ENCODE results near the gene GSTCD.

Gene GSTCD

DNA sequence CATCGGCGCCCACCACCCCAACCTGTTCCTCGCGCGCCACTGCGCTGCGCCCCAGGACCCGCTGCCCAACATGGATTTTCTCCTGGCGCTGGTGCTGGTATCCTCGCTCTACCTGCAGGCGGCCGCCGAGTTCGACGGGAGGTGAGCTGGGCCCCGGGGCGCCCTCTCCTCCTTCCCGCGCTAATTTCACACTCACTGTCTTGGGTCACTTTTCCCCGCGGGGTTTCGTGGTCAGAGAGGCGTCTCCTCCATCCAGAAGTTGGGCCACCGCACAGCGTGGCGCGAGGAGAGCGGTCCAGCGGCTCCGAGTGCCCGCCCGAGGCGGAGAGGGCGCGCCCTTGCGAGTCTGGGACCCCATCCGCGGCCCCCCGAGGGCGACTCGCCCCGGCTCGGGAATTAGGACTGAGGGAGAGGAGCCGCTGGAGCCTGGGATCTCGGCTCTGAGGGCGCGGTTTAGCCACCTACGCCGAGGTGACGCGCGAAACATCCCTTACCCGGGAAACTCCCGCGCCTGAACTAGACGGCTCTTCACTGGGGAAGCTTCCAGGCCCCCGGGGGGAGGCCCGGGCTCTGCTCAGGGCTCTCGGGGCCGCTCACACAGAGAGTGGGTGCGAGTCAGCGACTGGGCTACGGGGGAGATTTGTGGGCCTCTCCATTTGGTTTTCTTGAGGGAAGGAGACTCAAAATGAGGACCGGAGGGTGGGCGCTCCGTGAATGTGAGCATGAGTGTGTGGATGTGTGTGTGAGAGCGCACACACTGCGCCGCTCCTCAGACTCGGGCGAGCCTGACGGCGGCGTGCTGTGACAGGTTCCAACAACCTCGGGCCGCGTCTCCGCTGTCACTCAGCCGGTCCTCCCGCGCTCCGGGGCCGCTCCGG is 187.2 kb downstream of the GSTCD start:
- ATAC-seq: peak; percentile 66
- no peak for TF ChIP-seq ZNF70 (CRISPR knock-in tag; IDR thresholded peaks at IDR 0.05)
- TF ChIP-seq ZNF8 (CRISPR knock-in tag; IDR thresholded peaks at IDR 0.05): no peak
- TF ChIP-seq ZFP30 (CRISPR knock-in tag; IDR thresholded peaks at IDR 0.05): no peak
- no peak for TF ChIP-seq ESRRG (CRISPR knock-in tag; IDR thresholded peaks at IDR 0.05)
- no peak for TF ChIP-seq GLIS3 (CRISPR knock-in tag; IDR thresholded peaks at IDR 0.05)
- TF ChIP-seq RARB (CRISPR knock-in tag; IDR thresholded peaks at IDR 0.05): no peak
- no peak for TF ChIP-seq OSR1 (CRISPR knock-in tag; IDR thresholded peaks at IDR 0.05)
- TF ChIP-seq PPARA (CRISPR knock-in tag; IDR thresholded peaks at IDR 0.05; ENCODE audit: borderline replicate concordance): no peak
- TF ChIP-seq SNAI2 (CRISPR knock-in tag; IDR thresholded peaks at IDR 0.05): no peak
- TF ChIP-seq ZNF565 (CRISPR knock-in tag; conservative IDR thresholded peaks at IDR 0.05; ENCODE audit: low read depth): no peak
- TF ChIP-seq, protein P1, sequence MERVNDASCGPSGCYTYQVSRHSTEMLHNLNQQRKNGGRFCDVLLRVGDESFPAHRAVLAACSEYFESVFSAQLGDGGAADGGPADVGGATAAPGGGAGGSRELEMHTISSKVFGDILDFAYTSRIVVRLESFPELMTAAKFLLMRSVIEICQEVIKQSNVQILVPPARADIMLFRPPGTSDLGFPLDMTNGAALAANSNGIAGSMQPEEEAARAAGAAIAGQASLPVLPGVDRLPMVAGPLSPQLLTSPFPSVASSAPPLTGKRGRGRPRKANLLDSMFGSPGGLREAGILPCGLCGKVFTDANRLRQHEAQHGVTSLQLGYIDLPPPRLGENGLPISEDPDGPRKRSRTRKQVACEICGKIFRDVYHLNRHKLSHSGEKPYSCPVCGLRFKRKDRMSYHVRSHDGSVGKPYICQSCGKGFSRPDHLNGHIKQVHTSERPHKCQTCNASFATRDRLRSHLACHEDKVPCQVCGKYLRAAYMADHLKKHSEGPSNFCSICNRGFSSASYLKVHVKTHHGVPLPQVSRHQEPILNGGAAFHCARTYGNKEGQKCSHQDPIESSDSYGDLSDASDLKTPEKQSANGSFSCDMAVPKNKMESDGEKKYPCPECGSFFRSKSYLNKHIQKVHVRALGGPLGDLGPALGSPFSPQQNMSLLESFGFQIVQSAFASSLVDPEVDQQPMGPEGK (CRISPR knock-in tag; IDR thresholded peaks at IDR 0.05; ENCODE audit: borderline replicate concordance): no peak
- TF ChIP-seq, protein P2, sequence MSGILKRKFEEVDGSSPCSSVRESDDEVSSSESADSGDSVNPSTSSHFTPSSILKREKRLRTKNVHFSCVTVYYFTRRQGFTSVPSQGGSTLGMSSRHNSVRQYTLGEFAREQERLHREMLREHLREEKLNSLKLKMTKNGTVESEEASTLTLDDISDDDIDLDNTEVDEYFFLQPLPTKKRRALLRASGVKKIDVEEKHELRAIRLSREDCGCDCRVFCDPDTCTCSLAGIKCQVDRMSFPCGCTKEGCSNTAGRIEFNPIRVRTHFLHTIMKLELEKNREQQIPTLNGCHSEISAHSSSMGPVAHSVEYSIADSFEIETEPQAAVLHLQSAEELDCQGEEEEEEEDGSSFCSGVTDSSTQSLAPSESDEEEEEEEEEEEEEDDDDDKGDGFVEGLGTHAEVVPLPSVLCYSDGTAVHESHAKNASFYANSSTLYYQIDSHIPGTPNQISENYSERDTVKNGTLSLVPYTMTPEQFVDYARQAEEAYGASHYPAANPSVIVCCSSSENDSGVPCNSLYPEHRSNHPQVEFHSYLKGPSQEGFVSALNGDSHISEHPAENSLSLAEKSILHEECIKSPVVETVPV (CRISPR knock-in tag; IDR thresholded peaks at IDR 0.05): no peak

DNA sequence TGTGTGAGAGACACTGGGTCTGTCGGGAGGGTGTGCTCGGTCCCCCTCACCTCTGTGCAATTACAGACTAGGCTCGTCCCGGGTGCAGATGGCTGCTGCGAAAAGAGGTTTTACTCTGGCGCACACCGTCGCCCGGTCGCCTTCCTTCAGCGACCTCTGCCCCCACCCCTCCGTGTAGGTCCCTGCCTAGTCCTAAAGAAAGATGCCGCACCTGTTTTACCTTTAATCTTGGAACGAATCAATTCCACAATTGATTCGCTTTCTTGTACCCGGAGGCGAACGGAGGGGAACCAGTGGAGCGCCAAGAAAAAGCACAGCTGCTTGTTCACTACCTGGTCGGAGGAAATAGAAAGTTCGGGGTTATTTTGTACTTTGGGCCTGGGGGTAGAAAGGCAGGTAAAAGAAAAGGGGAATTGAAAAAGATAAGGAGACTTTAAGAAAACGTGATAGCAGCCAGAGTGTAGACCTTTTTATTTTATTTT is 187.9 kb downstream of the GSTCD start:
- no peak for ATAC-seq
- TF ChIP-seq OSR1 (CRISPR knock-in tag; IDR thresholded peaks at IDR 0.05) (no peak), BACH2 (CRISPR knock-in tag; IDR thresholded peaks at IDR 0.05; ENCODE audit: borderline replicate concordance) (no peak), ARNTL (CRISPR knock-in tag; IDR thresholded peaks at IDR 0.05; ENCODE audit: borderline replicate concordance, low read depth) (no peak), RARB (CRISPR knock-in tag; IDR thresholded peaks at IDR 0.05) (no peak), ZNF8 (CRISPR knock-in tag; IDR thresholded peaks at IDR 0.05) (no peak), CSDC2 (CRISPR knock-in tag; IDR thresholded peaks at IDR 0.05) (no peak), ESRRG (CRISPR knock-in tag; IDR thresholded peaks at IDR 0.05) (no peak), ZNF565 (CRISPR knock-in tag; conservative IDR thresholded peaks at IDR 0.05; ENCODE audit: low read depth) (no peak)
- TF ChIP-seq, protein P3, sequence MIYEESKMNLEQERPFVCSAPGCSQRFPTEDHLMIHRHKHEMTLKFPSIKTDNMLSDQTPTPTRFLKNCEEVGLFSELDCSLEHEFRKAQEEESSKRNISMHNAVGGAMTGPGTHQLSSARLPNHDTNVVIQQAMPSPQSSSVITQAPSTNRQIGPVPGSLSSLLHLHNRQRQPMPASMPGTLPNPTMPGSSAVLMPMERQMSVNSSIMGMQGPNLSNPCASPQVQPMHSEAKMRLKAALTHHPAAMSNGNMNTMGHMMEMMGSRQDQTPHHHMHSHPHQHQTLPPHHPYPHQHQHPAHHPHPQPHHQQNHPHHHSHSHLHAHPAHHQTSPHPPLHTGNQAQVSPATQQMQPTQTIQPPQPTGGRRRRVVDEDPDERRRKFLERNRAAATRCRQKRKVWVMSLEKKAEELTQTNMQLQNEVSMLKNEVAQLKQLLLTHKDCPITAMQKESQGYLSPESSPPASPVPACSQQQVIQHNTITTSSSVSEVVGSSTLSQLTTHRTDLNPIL (CRISPR knock-in tag; IDR thresholded peaks at IDR 0.05; ENCODE audit: low read depth): no peak
- TF ChIP-seq, protein P2 (CRISPR knock-in tag; IDR thresholded peaks at IDR 0.05): no peak
- TF ChIP-seq, protein P4, sequence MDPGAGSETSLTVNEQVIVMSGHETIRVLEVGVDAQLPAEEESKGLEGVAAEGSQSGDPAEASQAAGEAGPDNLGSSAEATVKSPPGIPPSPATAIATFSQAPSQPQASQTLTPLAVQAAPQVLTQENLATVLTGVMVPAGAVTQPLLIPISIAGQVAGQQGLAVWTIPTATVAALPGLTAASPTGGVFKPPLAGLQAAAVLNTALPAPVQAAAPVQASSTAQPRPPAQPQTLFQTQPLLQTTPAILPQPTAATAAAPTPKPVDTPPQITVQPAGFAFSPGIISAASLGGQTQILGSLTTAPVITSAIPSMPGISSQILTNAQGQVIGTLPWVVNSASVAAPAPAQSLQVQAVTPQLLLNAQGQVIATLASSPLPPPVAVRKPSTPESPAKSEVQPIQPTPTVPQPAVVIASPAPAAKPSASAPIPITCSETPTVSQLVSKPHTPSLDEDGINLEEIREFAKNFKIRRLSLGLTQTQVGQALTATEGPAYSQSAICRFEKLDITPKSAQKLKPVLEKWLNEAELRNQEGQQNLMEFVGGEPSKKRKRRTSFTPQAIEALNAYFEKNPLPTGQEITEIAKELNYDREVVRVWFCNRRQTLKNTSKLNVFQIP (CRISPR knock-in tag; IDR thresholded peaks at IDR 0.05; ENCODE audit: borderline replicate concordance, low read depth): no peak
- TF ChIP-seq, protein P1 (CRISPR knock-in tag; IDR thresholded peaks at IDR 0.05; ENCODE audit: borderline replicate concordance): no peak

All from SK-N-SH treated with all-trans-retinoic acid at 6 μM for 48 hours (cell line).